H1 (cell line): ENCODE data around the gene PRPF6. TPM values are rescaled to one million over a fixed set of nuclear protein-coding genes. Genes with fewer than 3 reads are reported as not detected.

Experiments
- CTCF ChIA-PET: fragments of 300-600 bp; sonication (Branson Sonifier 250); formaldehyde crosslinking; loops from one replicate; lab custom pipeline; 2021; ENCODE audit not compliant: partially characterized antibody; lab: Charles Lee
- POLR2A ChIA-PET: fragments of 300-600 bp; sonication (Branson Sonifier 250); formaldehyde crosslinking; loops from one replicate; lab custom pipeline; 2021; ENCODE audit warnings: inconsistent platforms; ENCODE audit not compliant: partially characterized antibody; lab: Charles Lee
- DNase-seq, 2 experiments: peaks; one replicate each; pipeline versions ENCODE4 v3.0.0 to v3.0.0-alpha.2; 2010 to 2022; ENCODE audit warnings: low spot score in 2 of 2, low read depth in 1 of 2, mixed read lengths in 1 of 2
- FAIRE-seq: peaks from 2 replicates; lab custom pipeline; 2011; peaks lifted over from hg19 to GRCh38; lab: Jason Lieb, UNC
- H2AFZ ChIP-seq: 2 replicates; pipeline ENCODE4 v1.8.1; 2012; ENCODE audit warnings: low read length, inconsistent platforms
- H2AK5ac ChIP-seq: 2 replicates; pipeline ENCODE4 v1.6.1; 2013; ENCODE audit warnings: low read depth, low read length
- H2BK120ac ChIP-seq: replicated peaks from 2 replicates; pipeline ENCODE3; 2013; ENCODE audit warnings: low read depth, low read length, inconsistent platforms
- H2BK12ac ChIP-seq: 2 replicates; pipeline ENCODE4 v1.6.1; 2013; ENCODE audit warnings: low read depth, low read length
- H2BK15ac ChIP-seq: 2 replicates; pipeline ENCODE4 v1.6.1; 2013; ENCODE audit warnings: low read length
- H2BK20ac ChIP-seq: 2 replicates; pipeline ENCODE4 v1.6.1; 2013; ENCODE audit warnings: low read length
- H2BK5ac ChIP-seq: 2 replicates; pipeline ENCODE4 v1.6.1; 2013; ENCODE audit warnings: low read depth, low read length
- H3K14ac ChIP-seq: 2 replicates; pipeline ENCODE4 v1.6.1; 2013; ENCODE audit warnings: inconsistent platforms; ENCODE audit not compliant: insufficient read length
- H3K18ac ChIP-seq: 2 replicates; pipeline ENCODE4 v1.6.1; 2013; ENCODE audit warnings: low read length; ENCODE audit errors: extremely low read depth
- H3K23ac ChIP-seq: 2 replicates; pipeline ENCODE4 v1.6.1; 2013; ENCODE audit warnings: inconsistent platforms; ENCODE audit not compliant: insufficient read length
- H3K23me2 ChIP-seq: 2 replicates; pipeline ENCODE4 v1.6.1; 2013; ENCODE audit warnings: low read depth, low read length
- H3K27ac ChIP-seq: 2 replicates; pipeline ENCODE4 v1.6.1; 2011; ENCODE audit warnings: low read depth, low read length, inconsistent platforms
- H3K27me3 ChIP-seq, 4 experiments: replicated peaks in 1 of 4; 1 replicate in 1 of 4; 2 replicates in 3 of 4; pipeline versions ENCODE4 v1.6.1 to v1.8.1; 2011 to 2013; ENCODE audit warnings: low read length in 3 of 4, mild to moderate bottlenecking in 3 of 4, inconsistent platforms in 2 of 4, mixed read lengths in 2 of 4, moderate library complexity in 1 of 4; ENCODE audit not compliant: control insufficient read depth in 3 of 4, insufficient read depth in 3 of 4; ENCODE audit errors: extremely low read depth in 1 of 4
- H3K36me3 ChIP-seq, 4 experiments: 2 replicates each; pipeline versions ENCODE4 v1.6.1 to v1.8.1; 2011 to 2013; ENCODE audit warnings: mild to moderate bottlenecking in 4 of 4, low read length in 3 of 4, moderate library complexity in 2 of 4, control low read depth in 1 of 4, inconsistent platforms in 1 of 4; ENCODE audit not compliant: insufficient read depth in 4 of 4, control insufficient read depth in 2 of 4
- H3K4ac ChIP-seq: replicated peaks from 2 replicates; pipeline ENCODE3; 2013; ENCODE audit warnings: low read length, low read depth, mixed read lengths, inconsistent platforms; ENCODE audit not compliant: insufficient read length
- H3K4me1 ChIP-seq, 4 experiments: replicated peaks in 1 of 4; 1 replicate in 1 of 4; 2 replicates in 3 of 4; pipeline versions ENCODE4 v1.6.1 to v1.8.1; 2011 to 2013; ENCODE audit warnings: low read length in 3 of 4, inconsistent platforms in 2 of 4, mixed read lengths in 1 of 4; ENCODE audit not compliant: insufficient read depth in 4 of 4, control insufficient read depth in 3 of 4
- H3K4me2 ChIP-seq, 2 experiments: 2 replicates each; pipeline versions ENCODE4 v1.6.1 to v1.8.1; 2011 to 2013; ENCODE audit warnings: low read depth in 2 of 2, low read length in 2 of 2, control low read depth in 1 of 2, inconsistent platforms in 1 of 2, mild to moderate bottlenecking in 1 of 2; ENCODE audit not compliant: insufficient read depth in 1 of 2
- H3K4me3 ChIP-seq, 4 experiments: fragments of 200-600, 300-600 bp in 1 of 4; sonication (generic), shearing (Covaris generic), sonication (Bioruptor Twin) in 1 of 4; 2 replicates each; pipeline versions ENCODE4 v1.5.1 to v1.8.1; 2011 to 2016; ENCODE audit warnings: low read length in 4 of 4, low read depth in 3 of 4, control low read depth in 2 of 4, inconsistent platforms in 2 of 4, mild to moderate bottlenecking in 2 of 4, mixed read lengths in 1 of 4, moderate library complexity in 1 of 4; ENCODE audit not compliant: insufficient read depth in 2 of 4; ENCODE audit errors: extremely low read depth in 1 of 4
- H3K56ac ChIP-seq: replicated peaks from 2 replicates; pipeline ENCODE3; 2013; ENCODE audit warnings: low read depth, mild to moderate bottlenecking, mixed read lengths, low read length, inconsistent platforms; ENCODE audit not compliant: insufficient read length
- H3K79me1 ChIP-seq: 2 replicates; pipeline ENCODE4 v1.6.1; 2013; ENCODE audit warnings: low read depth, low read length, control low read depth
- H3K79me2 ChIP-seq, 2 experiments: 2 replicates each; pipeline versions ENCODE4 v1.6.1 to v1.8.1; 2012 to 2013; ENCODE audit warnings: low read length in 2 of 2, mild to moderate bottlenecking in 2 of 2, inconsistent platforms in 1 of 2; ENCODE audit not compliant: insufficient read depth in 2 of 2, control insufficient read depth in 1 of 2
- H3K9ac ChIP-seq, 4 experiments: replicated peaks in 1 of 4; 1 replicate in 1 of 4; 2 replicates in 3 of 4; pipeline versions ENCODE4 v1.6.1 to v1.8.1; 2011 to 2013; ENCODE audit warnings: low read depth in 3 of 4, low read length in 3 of 4, control low read depth in 2 of 4, mild to moderate bottlenecking in 2 of 4, moderate library complexity in 2 of 4, inconsistent platforms in 1 of 4; ENCODE audit errors: extremely low read depth in 1 of 4
- H3K9me3 ChIP-seq, 2 experiments: 2 replicates each; pipeline versions ENCODE4 v1.6.1 to v1.8.1; 2012 to 2013; ENCODE audit warnings: mild to moderate bottlenecking in 2 of 2, moderate library complexity in 2 of 2, control low read depth in 1 of 2, inconsistent platforms in 1 of 2, low read depth in 1 of 2, low read length in 1 of 2, mixed read lengths in 1 of 2; ENCODE audit not compliant: insufficient read depth in 2 of 2
- H4K20me1 ChIP-seq, 2 experiments: replicated peaks in 1 of 2; 2 replicates each; pipeline versions ENCODE3 to v1.8.1; 2011 to 2013; ENCODE audit warnings: inconsistent platforms in 2 of 2, low read length in 2 of 2, mild to moderate bottlenecking in 1 of 2; ENCODE audit not compliant: insufficient read depth in 2 of 2, control insufficient read depth in 1 of 2
- H4K5ac ChIP-seq: 2 replicates; pipeline ENCODE4 v1.6.1; 2013; ENCODE audit warnings: low read length, low read depth, mixed read lengths, inconsistent platforms; ENCODE audit not compliant: insufficient read length
- H4K8ac ChIP-seq: 2 replicates; pipeline ENCODE4 v1.8.0; 2013; ENCODE audit warnings: mild to moderate bottlenecking, moderate library complexity, low read length, inconsistent platforms; ENCODE audit not compliant: insufficient read depth; ENCODE audit errors: extremely low read depth
- H4K91ac ChIP-seq: replicated peaks from 2 replicates; pipeline ENCODE3; 2013; ENCODE audit warnings: low read length, mixed read lengths, inconsistent platforms; ENCODE audit not compliant: insufficient read length
- CBX5 ChIP-seq: fragments of 300-800, 300-1000 bp; sonication (generic); IDR thresholded peaks from 2 replicates; pipeline ENCODE4 v1.7.1; 2016; ENCODE audit warnings: antibody characterized with exemption, low read length, low read depth
- CBX8 ChIP-seq: fragments of 300-800, 300-1000 bp; sonication (generic); IDR thresholded peaks from 2 replicates; pipeline ENCODE4 v1.7.1; 2016; ENCODE audit warnings: low read depth, low read length, borderline replicate concordance
- CHD2 ChIP-seq: IDR thresholded peaks from 2 replicates; pipeline ENCODE4 v1.6.1; 2012; ENCODE audit warnings: low read length, improper control_type of control experiment
- CREB1 ChIP-seq: IDR thresholded peaks from 2 replicates; pipeline ENCODE4 v1.6.1; 2012; ENCODE audit warnings: inconsistent platforms
- EGR1 ChIP-seq: IDR thresholded peaks from 2 replicates; pipeline ENCODE4 v1.6.1; 2011; ENCODE audit warnings: low read depth, low read length, borderline replicate concordance
- GABPA ChIP-seq: IDR thresholded peaks from 2 replicates; pipeline ENCODE4 v1.6.1; 2011; ENCODE audit warnings: mild to moderate bottlenecking, low read length, moderate library complexity, borderline replicate concordance; ENCODE audit not compliant: insufficient read depth
- HDAC6 ChIP-seq: IDR thresholded peaks from one replicate; pipeline ENCODE4 v1.7.1; 2012; ENCODE audit warnings: low read depth, mild to moderate bottlenecking, inconsistent platforms, low read length, moderate library complexity
- JUN ChIP-seq: IDR thresholded peaks from 2 replicates; pipeline ENCODE4 v1.6.1; 2011; ENCODE audit warnings: low read depth, mild to moderate bottlenecking, improper control_type of control experiment, low read length
- MAFK ChIP-seq: IDR thresholded peaks from 2 replicates; pipeline ENCODE4 v1.6.1; 2012; ENCODE audit warnings: low read depth, mild to moderate bottlenecking, improper control_type of control experiment, low read length
- NANOG ChIP-seq: IDR thresholded peaks from 2 replicates; pipeline ENCODE4 v1.6.1; 2011; ENCODE audit warnings: low read length, low read depth, mild to moderate bottlenecking, inconsistent platforms; ENCODE audit not compliant: insufficient read depth, poor library complexity, severe bottlenecking
- POLR2A ChIP-seq, 2 experiments: IDR thresholded peaks; 1 replicate in 1 of 2; 2 replicates in 1 of 2; pipeline ENCODE4 v1.6.1; 2011; ENCODE audit warnings: low read depth in 2 of 2, low read length in 2 of 2, mild to moderate bottlenecking in 2 of 2; ENCODE audit errors: control extremely low read depth in 1 of 2
- RXRA ChIP-seq: IDR thresholded peaks from 2 replicates; pipeline ENCODE4 v1.6.1; 2011; ENCODE audit warnings: low read depth, mild to moderate bottlenecking, low read length, moderate library complexity; ENCODE audit not compliant: insufficient read depth
- SAP30 ChIP-seq: fragments of 300-600 bp; sonication (generic); IDR thresholded peaks from 2 replicates; pipeline ENCODE4 v1.7.1; 2012; ENCODE audit warnings: low read length, moderate library complexity, mild to moderate bottlenecking, inconsistent platforms; ENCODE audit not compliant: insufficient read depth, insufficient replicate concordance
- WGBS, 2 experiments: shearing (Covaris generic) in 1 of 2; methylation state at CpG; one replicate each; pipeline versions ENCODE4 v1.1.6 to v1.1.7; 2013 to 2015; ENCODE audit warnings: low lambda C conversion rate in 2 of 2, mixed read lengths in 2 of 2, inconsistent platforms in 1 of 2, low coverage in 1 of 2, missing lambda C conversion rate in 1 of 2; ENCODE audit not compliant: insufficient replicate concordance in 2 of 2, insufficient coverage in 1 of 2, insufficient read length in 1 of 2; ENCODE audit errors: extremely low coverage in 1 of 2, missing lambda C conversion rate in 1 of 2; 5-methylcytosine and 5-hydroxymethylcytosine counted together
- polyA plus RNA-seq, 7 experiments: library from polyadenylated mRNA; depleted of rRNA in 3 of 7; stranded (reverse) in 5 of 7; unstranded in 2 of 7; fragments of >200 nt in 5 of 7; fragments of 200-250 nt in 2 of 7; gene quantifications; 1 replicate in 5 of 7; 2 replicates in 1 of 7; 4 replicates in 1 of 7; pipeline versions ENCODE4 v1.2.1 to v1.2.3, GENCODE V29; 2011 to 2013; ENCODE audit warnings: missing spikeins in 2 of 7, mixed read lengths in 2 of 7
- total RNA-seq: library from RNA; stranded (reverse); fragmentation: NEBNext Ultra II Directional; extraction: Animal tissue kit (Norgen Biotek cat#: 25700); gene quantifications from 2 replicates; pipeline ENCODE4 v1.2.1, GENCODE V29; 2021

PRPF6 gene
- total and polyA plus RNA-seq, 2 of the 8 experiments (the other 6 are each of a cell fraction or from before 2014, with no cell fraction given): 27.9 to 76.9 TPM

DNA sequence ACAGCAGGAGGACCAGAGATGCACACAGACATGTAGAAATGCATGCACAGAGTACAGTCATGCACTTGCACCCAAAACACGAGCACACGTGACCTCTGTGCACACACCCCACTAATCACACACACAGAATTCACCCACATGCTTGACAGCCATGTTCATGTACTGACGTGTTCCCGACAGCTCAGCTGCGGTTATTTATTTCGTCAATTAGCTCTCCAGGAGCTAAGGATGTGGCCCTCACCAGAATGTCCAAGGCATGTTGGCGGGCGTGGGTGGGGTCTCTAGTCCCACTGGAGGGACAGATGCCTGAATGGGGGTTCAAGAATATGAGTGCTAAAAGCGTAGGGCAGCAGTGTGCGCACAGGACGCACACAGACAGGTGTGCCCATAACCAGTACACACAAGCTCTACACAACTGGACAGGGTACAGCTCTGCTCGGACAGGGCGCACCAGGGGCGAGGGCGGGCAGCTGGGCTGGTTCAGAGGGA is 571 bp upstream of the PRPF6 start:
- Histone ChIP-seq H4K20me1 (peaks cover 2 to 12% of the 10 kb centered on the region in 2 experiments), H3K23ac (no peak overlapping the region), H2BK15ac (peak overlapping the region; percentile 34; the same call in 1 of the 2 replicates), H3K4me2 (peak overlapping the region; percentile 62 to 89), H2AFZ (peak overlapping the region; percentile 80; the same call in 1 of the 2 replicates), H2BK20ac (peak overlapping the region; percentile 3; the same call in 1 of the 2 replicates), H3K27me3 (peaks cover 0 to 9% (median 2%) of the 10 kb centered on the region in 4 experiments; a peak in 3 of 7 replicates), H3K4ac (peak overlapping the region; percentile 96), H3K36me3 (peaks cover 2 to 15% (median 10%) of the 10 kb centered on the region in 4 experiments; a peak in 7 of 8 replicates), H2BK5ac (no peak overlapping the region), H3K27ac (no peak overlapping the region), H2BK12ac (peak overlapping the region; percentile 52; the same call in 1 of the 2 replicates), H3K23me2 (peaks cover 14% of the 10 kb centered on the region), H2AK5ac (peak overlapping the region; percentile 70; the same call in 1 of the 2 replicates), H3K9ac (no peak overlapping the region), H3K79me1 (peaks cover 4% of the 10 kb centered on the region; the same call in 1 of the 2 replicates), H3K14ac (no peak overlapping the region), H4K91ac (peak overlapping the region; percentile 99), H3K18ac (0 out of 2 replicates have a peak overlapping the region, but pooled peaks have one; percentile 52), H3K56ac (peak overlapping the region; percentile 9), H3K9me3 (no peaks in the 10 kb centered on the region), H3K79me2 (peaks cover 0 to 20% of the 10 kb centered on the region in 2 experiments; a peak in 3 of 4 replicates), H4K5ac (peak overlapping the region; percentile 29), H2BK120ac (peak overlapping the region; percentile 72), H4K8ac (peak overlapping the region; percentile 76), H3K4me3 (peak overlapping the region; percentile 68 to 89 (median 83); a peak in 6 of 8 replicates)
- DNase-seq: no peak
- 83% methylated on average over 15 of the region's 15 CpGs; no CpG with 5 or more reads in 1 of the 2 experiments for WGBS, 2 experiments
- CTCF ChIA-PET: interaction anchor here (0.6 to 2.0 kb wide), 37 partner anchors 10 to 457 kb away, joined by 3 to 17 read pairs (median 4); partner anchors contain the start of genes C20orf204, LKAAEAR1, TCEA2 and TPD52L2
- POLR2A ChIA-PET: interaction anchor here (0.7 to 1.9 kb wide), 17 partner anchors 10 to 242 kb away, joined by 3 to 13 read pairs (median 3); partner anchors contain the start of genes TPD52L2 and UCKL1
- TF ChIP-seq SAP30: no peak
- no peak for TF ChIP-seq NANOG
- TF ChIP-seq HDAC6: no peak
- no peak for TF ChIP-seq CHD2
- TF ChIP-seq CBX5: no peak
- no peak for TF ChIP-seq GABPA
- TF ChIP-seq POLR2A (IDR thresholded peaks at IDR 0.05; ENCODE audit: control extremely low read depth in 1 of 2, low read depth in 2 of 2, low read length in 2 of 2): no peak
- TF ChIP-seq MAFK: no peak
- no peak for TF ChIP-seq CREB1
- no peak for TF ChIP-seq CBX8
- no peak for TF ChIP-seq EGR1
- no peak for TF ChIP-seq RXRA
- TF ChIP-seq JUN: no peak
- TF ChIP-seq, all 59 proteins: peak for 0
- peaks cover 4 to 24% (median 12%) of the 10 kb centered on the region in 4 experiments; a peak in 6 of 7 replicates for H3K4me1 ChIP-seq
- FAIRE-seq: no peak
